AG10803 (cell line): ENCODE results near the gene EPB41L2.

Experiments used
- DNase-seq: peaks from one replicate; pipeline ENCODE4 v3.0.0; 2010; ENCODE audit warnings: low read depth
- H3K4me3 ChIP-seq: 2 replicates; pipeline ENCODE4 v1.5.1; 2011; ENCODE audit warnings: mild to moderate bottlenecking, low read length, control low read depth
- CTCF ChIP-seq: conservative IDR thresholded peaks from 2 replicates; pipeline ENCODE4 v1.5.1; 2011; ENCODE audit warnings: mild to moderate bottlenecking, low read length, control low read depth, inconsistent platforms

The EPB41L2 gene

GRCh38 chr6:130882370-130882769, 180.7 kb downstream of the EPB41L2 start:
- H3K4me3 ChIP-seq, result no peak overlapping the region
- TF ChIP-seq CTCF, result no peak
- no peak for DNase-seq

GRCh38 chr6:130879826-130880225, 183.2 kb downstream of the EPB41L2 start:
- H3K4me3 ChIP-seq, result no peak overlapping the region
- no peak for DNase-seq
- TF ChIP-seq CTCF, result no peak

DNA sequence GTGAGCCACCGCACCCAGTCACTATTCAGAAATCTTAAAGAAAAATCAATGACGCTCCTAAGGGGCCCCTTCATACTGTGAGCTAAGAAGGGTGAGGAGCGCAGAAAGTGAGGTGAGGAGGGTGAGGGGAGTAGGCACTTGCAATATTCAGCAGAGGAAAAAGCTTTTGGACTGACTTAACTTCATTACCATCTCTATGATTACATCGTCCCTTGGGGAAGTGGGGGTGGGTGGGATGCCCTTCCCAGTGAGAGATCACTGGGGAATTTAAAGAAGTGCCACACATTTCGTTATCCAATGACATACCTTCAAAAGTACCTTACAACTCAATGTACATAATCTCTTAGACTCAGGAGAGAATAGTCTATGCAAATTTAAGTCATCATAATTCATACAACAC, 189.3 kb downstream of the EPB41L2 start:
- no peak overlapping the region for H3K4me3 ChIP-seq
- no peak for TF ChIP-seq CTCF
- no peak for DNase-seq

DNA sequence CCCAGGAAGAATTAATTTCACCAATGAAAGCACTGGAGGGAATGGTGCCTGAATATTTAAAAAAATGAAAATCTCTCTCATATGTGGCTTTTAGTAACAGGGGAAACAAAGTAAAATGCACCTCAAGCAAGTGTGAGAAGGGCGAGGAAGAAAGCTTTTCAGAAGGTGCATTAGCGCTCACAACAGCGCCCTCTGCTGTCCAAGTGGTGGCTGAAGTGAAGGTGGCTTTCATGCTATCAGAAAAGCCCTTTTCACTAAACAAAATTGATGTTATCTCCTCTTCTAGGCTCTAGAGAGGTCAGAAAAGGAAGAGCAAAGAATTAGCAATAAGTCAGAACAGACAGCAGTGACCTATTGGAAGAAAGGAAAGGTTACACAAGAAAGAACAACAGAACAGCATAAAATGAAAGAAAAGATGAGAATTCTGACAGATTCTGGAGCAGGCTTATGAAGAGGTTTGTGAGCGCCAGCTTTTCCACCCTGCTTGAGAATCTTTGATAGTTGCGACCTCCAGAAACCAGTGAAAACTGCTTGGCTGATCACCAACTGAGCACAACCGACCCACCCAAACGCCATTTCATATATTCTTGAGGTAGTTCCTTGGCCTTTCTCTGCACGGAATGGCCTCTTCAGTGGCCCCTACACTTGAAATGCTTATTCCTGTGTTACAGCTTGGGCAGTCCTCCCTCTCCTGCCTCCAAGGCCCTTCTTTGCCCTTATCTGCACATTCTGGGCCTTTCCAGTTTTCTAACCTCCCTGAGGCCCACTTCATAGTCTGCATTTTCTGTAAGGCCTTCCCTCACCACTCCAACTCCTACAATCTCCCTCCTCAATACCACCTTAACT, 190.6 kb downstream of the EPB41L2 start:
- peak; percentile 97 for TF ChIP-seq CTCF
- no peak overlapping the region for H3K4me3 ChIP-seq
- DNase-seq, result peak; percentile 47

GRCh38 chr6:130870179-130870880, 192.7 kb downstream of the EPB41L2 start:
- H3K4me3 ChIP-seq, result no peak overlapping the region
- DNase-seq, result no peak
- no peak for TF ChIP-seq CTCF

GRCh38 chr6:130869681-130870080, 193.4 kb downstream of the EPB41L2 start:
- TF ChIP-seq CTCF, result no peak
- no peak overlapping the region for H3K4me3 ChIP-seq
- DNase-seq, result no peak

DNA sequence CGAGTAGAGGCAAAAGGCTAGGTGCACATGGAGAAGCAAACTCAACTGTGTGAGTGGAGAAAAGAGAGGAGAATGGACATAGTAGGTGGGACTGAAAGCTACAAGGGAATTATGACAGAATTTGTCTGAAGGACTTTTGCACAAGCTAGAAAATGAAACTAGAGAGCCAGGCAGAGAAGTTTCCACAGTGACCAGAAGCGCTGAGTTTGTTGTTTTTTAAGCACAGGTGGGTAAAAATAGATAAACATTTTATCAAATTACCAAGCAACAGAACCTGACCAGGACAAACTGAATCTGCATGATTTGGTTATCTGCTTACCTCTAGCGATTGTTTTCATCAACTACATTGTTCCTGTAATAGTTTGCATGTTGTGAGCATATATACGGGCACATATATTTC, 197.3 kb downstream of the EPB41L2 start:
- no peak overlapping the region for H3K4me3 ChIP-seq
- no peak for TF ChIP-seq CTCF
- DNase-seq, result no peak
